Rectal smooth muscle tissue (tissue), 1 donor: ENCODE results near the gene RPL14.

Experiments used
- H3K27ac ChIP-seq: one replicate; pipeline ENCODE4 v1.7.0; 2013; ENCODE audit warnings: low read depth, low read length, inconsistent platforms
- H3K27me3 ChIP-seq: one replicate; pipeline ENCODE4 v1.7.0; 2013; ENCODE audit warnings: low read length; ENCODE audit not compliant: control insufficient read depth, insufficient read depth
- H3K36me3 ChIP-seq: one replicate; pipeline ENCODE4 v1.7.0; 2013; ENCODE audit warnings: low read length; ENCODE audit not compliant: control insufficient read depth, insufficient read depth
- H3K4me1 ChIP-seq: one replicate; pipeline ENCODE4 v1.7.0; 2013; ENCODE audit warnings: low read length; ENCODE audit not compliant: control insufficient read depth, insufficient read depth
- H3K4me3 ChIP-seq: one replicate; pipeline ENCODE4 v1.7.0; 2013; ENCODE audit warnings: low read length
- H3K9ac ChIP-seq: one replicate; pipeline ENCODE4 v1.7.0; 2013; ENCODE audit warnings: low read length

Gene RPL14

DNA sequence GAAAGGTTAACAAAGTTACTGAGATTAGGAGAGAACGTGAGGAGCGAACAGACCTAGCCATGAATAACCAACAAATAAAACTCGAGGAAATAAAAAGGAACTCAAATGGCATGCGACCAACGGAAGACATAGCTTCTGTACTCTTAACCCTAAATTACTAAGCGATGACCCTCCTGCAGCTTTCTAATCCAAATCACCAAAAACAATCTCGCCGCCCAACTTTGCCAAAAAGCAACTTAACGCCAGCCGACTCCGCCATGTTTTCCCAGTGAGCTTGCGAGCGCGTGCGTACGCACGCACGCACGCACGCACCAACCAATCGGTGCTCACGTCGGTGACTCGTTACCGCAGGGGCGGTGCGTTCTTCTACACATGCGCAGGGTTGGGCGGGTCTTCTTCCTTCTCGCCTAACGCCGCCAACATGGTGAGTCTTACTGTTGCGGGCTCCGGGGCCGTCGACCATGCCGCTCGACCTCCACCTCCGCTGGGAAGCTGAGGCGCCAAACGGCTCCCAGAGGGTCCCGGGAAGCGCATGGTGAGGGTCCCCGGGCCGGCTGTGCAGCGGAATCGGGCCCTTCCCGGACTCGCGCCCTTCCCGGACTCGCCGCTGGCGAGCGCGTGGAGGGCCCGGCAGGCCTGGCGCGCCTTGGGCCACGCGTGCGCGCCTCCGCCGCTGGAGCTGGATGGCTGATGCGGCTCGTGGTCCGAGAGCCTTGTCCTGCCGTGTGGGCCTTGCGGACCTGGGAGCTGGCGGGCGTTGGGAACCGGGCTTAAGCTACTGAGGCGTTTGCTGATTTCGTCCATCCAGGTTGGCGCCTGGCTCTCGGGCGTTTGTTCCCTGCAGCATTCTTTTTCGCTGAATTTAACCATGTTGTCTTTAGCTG lies at the start of gene RPL14:
TSS of gene RPL14 (plus strand) at position 400 of the 884 bp plus-strand sequence. CDS start at position 533, 133 bp downstream.
- Histone ChIP-seq H3K27ac (peak within 1 kb of the TSS; percentile 91), H3K36me3 (peaks cover 10% of the 10 kb centered on the region), H3K4me1 (peaks cover 13% of the 10 kb centered on the region), H3K27me3 (no peaks in the 10 kb centered on the region), H3K9ac (peak within 1 kb of the TSS; percentile 96), H3K4me3 (peak within 1 kb of the TSS; percentile 99)

DNA sequence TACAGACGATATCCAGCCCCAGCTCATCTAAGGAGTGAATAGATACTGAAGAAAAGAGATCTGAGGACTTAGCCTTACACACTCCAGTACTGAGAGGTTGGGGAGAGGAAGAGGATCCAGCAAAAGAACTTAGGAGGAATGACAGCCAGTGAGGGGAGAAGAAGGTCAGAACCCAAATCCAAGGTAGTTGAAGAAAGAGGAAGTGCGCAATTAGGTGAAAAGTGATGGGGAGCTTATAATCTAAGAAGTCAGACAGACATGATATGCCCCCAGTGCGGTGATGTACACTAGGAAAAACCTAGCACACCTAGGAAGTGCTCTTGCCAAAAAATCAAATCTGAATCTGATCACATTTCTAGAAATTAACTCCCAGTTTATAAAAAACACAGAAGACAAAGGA lies 49.5 kb upstream of the RPL14 start:
- no peak overlapping the region for H3K27ac ChIP-seq
- no peaks in the 10 kb centered on the region for H3K4me1 ChIP-seq
- H3K4me3 ChIP-seq, result no peak overlapping the region
- no peaks in the 10 kb centered on the region for H3K27me3 ChIP-seq
- H3K36me3 ChIP-seq, result no peaks in the 10 kb centered on the region
- H3K9ac ChIP-seq, result no peak overlapping the region

DNA sequence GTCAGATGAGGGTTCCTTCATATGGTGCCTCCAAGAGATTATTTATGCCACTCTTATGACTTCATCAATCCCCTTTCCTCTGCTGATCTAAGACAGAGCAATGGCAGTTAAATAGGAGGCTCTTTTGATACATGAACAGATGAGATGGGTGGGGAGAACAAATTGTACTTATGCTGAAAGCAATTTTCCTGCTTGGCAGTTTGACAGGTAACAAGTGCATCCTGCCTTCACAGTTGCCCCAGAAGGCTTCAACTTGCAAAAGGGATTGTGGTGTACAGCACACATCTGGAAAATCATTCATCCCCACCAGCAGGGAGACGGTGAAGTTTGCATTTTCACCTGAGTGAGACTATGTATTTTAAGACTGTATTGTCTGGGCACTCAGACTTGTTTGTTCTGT lies 42.9 kb upstream of the RPL14 start:
- no peak overlapping the region for H3K27ac ChIP-seq
- H3K4me1 ChIP-seq, result no peaks in the 10 kb centered on the region
- H3K4me3 ChIP-seq, result no peak overlapping the region
- H3K36me3 ChIP-seq, result no peaks in the 10 kb centered on the region
- H3K27me3 ChIP-seq, result no peaks in the 10 kb centered on the region
- H3K9ac ChIP-seq, result no peak overlapping the region

DNA sequence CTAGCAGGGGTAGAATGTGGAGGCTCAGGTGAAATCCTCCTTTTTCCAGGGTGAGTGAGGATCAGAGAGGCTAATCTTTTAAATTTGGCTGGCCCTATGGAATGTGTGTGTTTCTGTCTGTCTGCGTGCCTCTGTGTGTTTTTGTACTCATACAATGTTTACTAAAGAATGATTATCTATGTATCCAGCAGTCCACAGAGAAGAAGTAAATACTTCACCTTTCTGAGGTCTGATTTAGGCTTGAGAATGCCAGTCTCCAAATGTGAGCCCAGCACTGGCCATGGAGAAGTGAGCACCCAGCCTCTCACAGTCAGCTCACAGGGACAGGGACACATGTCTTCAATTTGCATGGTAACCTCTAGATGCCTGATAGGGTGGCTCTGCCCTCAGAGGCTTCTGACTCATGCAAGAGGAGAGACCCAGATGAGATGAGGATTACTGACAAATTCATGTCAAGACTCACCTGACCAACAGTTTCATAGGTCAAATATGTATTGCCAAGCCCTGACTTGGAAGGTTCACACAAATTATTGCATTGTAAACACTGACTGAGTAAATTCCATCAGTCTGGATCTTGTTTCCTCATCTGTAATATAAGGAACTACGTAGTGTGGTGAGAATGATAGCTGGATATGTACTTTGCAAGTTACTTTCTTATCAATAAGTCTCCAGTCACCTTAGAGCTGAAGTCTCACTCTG lies 39.1 kb upstream of the RPL14 start:
- Histone ChIP-seq H3K27ac (no peak overlapping the region), H3K36me3 (no peaks in the 10 kb centered on the region), H3K4me3 (no peak overlapping the region), H3K9ac (no peak overlapping the region), H3K4me1 (no peaks in the 10 kb centered on the region), H3K27me3 (no peaks in the 10 kb centered on the region)

DNA sequence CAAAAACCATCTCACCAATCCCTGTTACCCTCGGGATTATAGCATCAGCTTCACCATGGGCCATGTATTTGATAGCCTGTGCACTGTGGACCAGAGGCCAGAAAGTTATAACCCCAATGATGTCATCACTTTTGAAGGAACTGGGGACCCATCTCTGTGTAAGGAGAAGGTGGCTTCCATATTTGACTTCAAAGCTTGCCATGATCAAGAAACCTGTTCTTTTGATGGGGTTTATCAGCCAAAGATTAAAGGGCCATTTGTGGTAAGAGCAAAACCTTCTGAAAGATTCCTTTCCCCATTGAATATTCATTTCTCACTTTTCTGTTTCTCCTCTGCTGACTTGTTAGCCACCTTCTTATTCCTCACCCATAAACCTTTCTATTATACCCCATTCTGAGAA lies 34.3 kb upstream of the RPL14 start:
- H3K9ac ChIP-seq, result no peak overlapping the region
- no peaks in the 10 kb centered on the region for H3K4me1 ChIP-seq
- no peaks in the 10 kb centered on the region for H3K36me3 ChIP-seq
- no peak overlapping the region for H3K27ac ChIP-seq
- no peak overlapping the region for H3K4me3 ChIP-seq
- H3K27me3 ChIP-seq, result no peaks in the 10 kb centered on the region

DNA sequence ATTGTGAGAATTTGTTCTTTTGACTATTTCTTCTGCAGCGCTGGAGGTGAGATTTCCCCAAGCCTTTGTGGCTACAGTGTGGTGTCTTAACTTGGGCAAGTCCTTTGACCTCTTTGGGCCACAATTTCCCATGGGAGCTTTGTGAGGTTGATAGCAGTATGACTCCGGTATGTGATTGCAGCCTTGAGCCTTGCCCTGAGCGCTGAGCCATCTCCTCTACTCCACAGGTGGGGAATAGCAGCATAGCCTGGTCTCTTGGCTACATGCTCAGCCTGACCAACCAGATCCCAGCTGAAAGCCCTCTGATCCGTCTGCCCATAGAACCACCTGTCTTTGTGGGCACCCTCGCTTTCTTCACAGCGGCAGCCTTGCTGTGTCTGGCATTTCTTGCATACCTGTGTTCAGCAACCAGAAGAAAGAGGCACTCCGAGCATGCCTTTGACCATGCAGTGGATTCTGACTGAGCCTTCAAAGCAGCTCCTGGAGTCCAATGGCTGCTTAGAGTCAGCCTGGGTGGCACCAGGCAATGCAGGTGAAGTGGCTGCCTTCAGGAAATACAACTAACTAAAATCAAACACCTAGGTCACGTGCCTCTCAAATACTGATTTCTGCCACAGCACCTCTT lies 30.0 kb upstream of the RPL14 start:
- Histone ChIP-seq H3K27ac (no peak overlapping the region), H3K9ac (no peak overlapping the region), H3K36me3 (no peaks in the 10 kb centered on the region), H3K4me3 (no peak overlapping the region), H3K27me3 (no peaks in the 10 kb centered on the region), H3K4me1 (no peaks in the 10 kb centered on the region)

DNA sequence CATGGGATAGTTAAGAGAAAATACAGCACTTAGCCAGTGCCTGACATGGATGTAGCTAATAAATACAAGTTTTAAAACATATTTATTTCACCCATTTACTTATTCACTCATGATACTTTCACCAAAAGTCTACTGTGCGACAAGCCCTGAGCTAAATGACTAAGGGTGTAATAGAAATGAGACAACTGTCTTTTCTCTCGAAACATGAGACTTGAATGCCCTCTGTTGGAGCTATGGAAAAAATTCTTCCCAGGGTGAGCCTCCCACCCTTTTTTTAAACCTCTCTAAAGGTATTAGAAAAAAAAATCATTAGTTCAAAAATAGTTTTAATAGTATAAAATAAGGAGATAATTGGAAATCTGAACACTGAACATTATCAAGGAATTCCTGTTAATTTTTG lies 24.3 kb upstream of the RPL14 start:
- Histone ChIP-seq H3K4me1 (no peaks in the 10 kb centered on the region), H3K4me3 (no peak overlapping the region), H3K36me3 (no peaks in the 10 kb centered on the region), H3K27ac (no peak overlapping the region), H3K9ac (no peak overlapping the region), H3K27me3 (no peaks in the 10 kb centered on the region)

DNA sequence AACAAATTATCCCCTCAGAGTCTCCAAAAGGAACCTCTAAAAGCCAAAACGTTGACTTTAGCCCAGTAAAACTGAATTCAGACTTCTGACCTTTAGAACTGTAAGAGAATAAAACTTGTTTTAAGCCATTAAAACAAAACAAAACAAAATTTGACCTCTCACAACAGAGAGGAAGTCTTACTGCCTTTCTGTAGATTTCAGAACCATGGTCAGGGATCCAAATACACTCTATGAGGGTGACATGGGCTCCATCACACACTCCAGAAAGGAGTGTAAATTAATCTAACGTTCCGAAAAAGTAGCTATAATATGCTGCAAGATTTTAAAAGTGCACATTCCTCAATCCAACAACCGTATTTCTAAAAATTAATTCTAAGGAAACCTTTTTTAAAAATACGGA lies 19.2 kb upstream of the RPL14 start:
- no peak overlapping the region for H3K9ac ChIP-seq
- H3K36me3 ChIP-seq, result no peaks in the 10 kb centered on the region
- H3K27me3 ChIP-seq, result no peaks in the 10 kb centered on the region
- H3K4me3 ChIP-seq, result no peak overlapping the region
- H3K27ac ChIP-seq, result no peak overlapping the region
- no peaks in the 10 kb centered on the region for H3K4me1 ChIP-seq

DNA sequence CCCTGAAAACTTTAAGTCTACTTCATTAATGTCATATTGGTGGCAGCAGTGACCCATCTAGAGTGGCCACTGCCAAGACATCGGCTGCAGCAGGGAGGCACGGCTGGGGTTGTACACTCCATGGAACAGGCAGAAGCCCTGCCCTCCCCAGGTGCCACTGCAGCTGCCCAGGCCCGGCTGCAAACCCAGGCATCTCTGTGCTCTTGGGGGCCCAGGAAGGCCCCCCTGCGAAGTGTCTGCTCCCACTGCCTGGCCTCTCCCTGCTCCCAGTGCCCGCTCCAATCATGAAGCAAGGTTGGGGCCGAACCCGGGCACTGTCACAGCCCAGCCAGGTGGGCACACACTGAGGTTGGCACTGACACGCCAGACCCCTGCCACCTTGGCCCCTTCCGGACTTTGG lies 12.1 kb upstream of the RPL14 start:
- H3K27me3 ChIP-seq, result no peaks in the 10 kb centered on the region
- no peak overlapping the region for H3K9ac ChIP-seq
- no peak overlapping the region for H3K4me3 ChIP-seq
- no peak overlapping the region for H3K27ac ChIP-seq
- H3K36me3 ChIP-seq, result no peaks in the 10 kb centered on the region
- no peaks in the 10 kb centered on the region for H3K4me1 ChIP-seq

DNA sequence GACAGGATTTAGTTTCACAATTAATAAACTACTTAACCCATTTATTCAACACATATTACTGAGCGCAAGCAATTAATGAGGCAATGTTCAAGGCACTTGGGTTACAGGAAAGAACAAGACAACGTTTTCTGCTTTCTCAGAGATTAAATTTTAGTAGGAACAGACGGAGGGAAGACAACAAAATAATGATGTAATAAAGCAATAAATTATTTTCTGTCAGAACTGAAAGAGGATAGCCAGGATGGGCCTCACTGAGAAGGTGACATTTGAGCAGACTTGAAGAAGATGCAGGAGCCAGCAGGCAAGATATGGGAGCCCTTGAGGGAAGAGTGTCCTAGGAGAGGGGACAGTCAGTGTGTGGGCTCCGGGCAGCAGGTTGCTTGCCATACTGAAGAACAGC lies 11.3 kb upstream of the RPL14 start:
- Histone ChIP-seq H3K4me3 (no peak overlapping the region), H3K4me1 (no peaks in the 10 kb centered on the region), H3K27ac (no peak overlapping the region), H3K27me3 (no peaks in the 10 kb centered on the region), H3K9ac (no peak overlapping the region), H3K36me3 (peaks cover 3% of the 10 kb centered on the region)

DNA sequence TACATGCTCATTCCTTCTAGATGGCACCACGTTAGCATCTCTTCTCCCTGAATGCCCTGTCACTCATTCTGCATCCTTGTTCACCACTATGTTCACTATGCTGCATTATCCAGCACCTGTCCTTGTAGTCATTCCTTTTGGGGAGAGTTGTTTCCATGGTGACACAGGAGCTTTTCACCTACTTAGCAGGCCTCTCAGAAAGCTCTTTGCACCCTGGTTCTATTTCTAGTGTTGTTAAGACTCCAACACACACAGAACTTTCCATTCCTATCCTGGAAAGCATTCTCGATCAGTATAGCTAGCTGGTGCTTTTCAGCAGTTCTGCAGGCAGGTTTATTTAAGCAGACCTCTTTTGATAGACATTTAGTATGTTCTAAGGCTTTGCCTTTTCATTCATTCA lies 6.7 kb upstream of the RPL14 start:
- Histone ChIP-seq H3K4me3 (no peak overlapping the region), H3K27me3 (no peaks in the 10 kb centered on the region), H3K4me1 (peaks cover 4% of the 10 kb centered on the region), H3K36me3 (peaks cover 3% of the 10 kb centered on the region), H3K9ac (no peak overlapping the region), H3K27ac (no peak overlapping the region)

DNA sequence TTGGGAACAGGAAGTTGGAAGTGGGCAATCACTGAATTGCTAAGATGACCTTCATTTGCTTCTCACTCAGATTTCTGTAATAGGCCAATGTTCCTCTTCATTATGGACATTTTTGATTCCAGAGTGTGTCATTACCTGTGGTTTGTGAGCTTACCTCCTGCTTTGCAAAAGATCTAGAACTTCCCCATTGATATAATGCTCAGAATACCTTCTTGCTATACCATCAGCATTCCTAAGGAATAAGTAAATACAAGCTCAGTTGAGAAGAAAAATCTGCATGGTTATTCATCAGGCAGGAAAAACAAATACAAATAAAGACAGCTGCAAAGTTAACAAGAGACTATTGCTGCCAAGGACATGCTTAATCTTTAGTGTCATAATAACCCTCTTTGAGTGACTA lies 5.6 kb upstream of the RPL14 start:
- H3K27me3 ChIP-seq, result no peaks in the 10 kb centered on the region
- no peak overlapping the region for H3K27ac ChIP-seq
- H3K9ac ChIP-seq, result no peak overlapping the region
- H3K4me1 ChIP-seq, result peaks cover 4% of the 10 kb centered on the region
- H3K36me3 ChIP-seq, result peaks cover 3% of the 10 kb centered on the region
- H3K4me3 ChIP-seq, result no peak overlapping the region
